HG03521 (cell line): ENCODE data around the gene SLC25A10.
"Not testable (repeated sequence)": the region's sequence is repeated elsewhere in the genome, so short reads cannot be mapped to it uniquely, and the experiment has no call there.

Source experiments
- ATAC-seq: cut with Tn5 transposase; IDR thresholded peaks from one replicate; pipeline ENCODE4 v1.9.1; 2021; ENCODE audit warnings: mild to moderate bottlenecking, moderate library complexity; ENCODE audit not compliant: unreplicated experiment

Gene SLC25A10, protein sequence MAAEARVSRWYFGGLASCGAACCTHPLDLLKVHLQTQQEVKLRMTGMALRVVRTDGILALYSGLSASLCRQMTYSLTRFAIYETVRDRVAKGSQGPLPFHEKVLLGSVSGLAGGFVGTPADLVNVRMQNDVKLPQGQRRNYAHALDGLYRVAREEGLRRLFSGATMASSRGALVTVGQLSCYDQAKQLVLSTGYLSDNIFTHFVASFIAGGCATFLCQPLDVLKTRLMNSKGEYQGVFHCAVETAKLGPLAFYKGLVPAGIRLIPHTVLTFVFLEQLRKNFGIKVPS

DNA sequence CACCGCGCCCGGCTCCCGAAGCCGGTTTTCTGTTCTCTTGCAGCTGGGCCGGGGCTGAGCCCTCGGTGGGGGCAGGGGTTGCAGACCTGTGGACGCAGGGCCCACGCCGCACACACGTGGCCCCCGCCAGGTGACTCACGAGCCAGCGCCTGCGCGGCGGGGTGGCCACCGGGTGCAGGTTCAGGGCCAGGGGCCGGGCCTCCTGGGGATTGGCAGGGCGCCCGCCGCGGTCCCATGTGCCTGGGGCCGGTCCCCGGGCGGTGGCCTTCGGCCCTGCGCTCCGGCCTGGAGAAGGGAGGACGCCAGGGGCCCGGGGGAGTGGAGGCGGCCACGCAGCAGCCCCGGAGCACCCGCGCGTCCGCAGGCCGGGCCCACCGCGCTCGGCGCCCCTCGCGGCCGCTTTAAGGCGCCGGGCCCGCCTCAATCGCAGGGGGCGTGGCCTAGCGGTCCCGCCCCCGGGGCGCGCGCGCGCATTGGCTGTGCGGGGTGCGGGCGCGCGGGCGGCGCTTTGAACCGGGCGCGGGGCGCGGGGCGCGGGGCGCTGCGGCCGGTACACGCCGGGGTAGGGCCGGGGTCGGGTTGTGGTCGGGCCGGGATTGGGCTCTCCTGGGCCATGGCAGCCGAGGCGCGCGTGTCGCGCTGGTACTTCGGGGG lies at the start of gene SLC25A10:
Gene SLC25A10 (plus strand): TSS at position 471 of the 654 bp plus-strand sequence. CDS start 143 bp downstream, at position 614.
- peak; percentile 68 for ATAC-seq

DNA sequence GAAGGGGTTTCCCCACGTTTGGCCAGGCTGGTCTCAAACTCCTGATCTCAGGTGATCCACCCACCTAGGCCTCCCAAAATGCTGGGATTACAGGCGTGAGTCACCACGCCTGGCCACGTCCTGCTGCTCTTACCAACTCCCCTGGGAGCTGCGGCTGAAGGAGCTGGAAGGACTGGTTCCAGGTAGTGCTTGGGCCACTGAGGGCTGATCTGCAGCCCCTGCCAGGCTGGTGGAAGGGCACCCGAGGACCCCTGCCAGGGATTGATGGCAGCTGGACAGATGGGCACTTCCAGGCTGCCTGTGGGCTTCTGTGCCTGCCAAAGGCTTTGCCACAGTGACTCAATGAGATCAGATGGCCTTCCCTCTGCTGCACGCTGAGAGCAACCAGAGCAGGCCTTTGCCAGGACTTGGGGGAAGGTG lies 48.0 kb upstream of the SLC25A10 start:
- ATAC-seq: no peak

- no peak for ATAC-seq
Measured at GRCh38 chr17:81665205-81666091, 46.6 kb upstream of the SLC25A10 start.

DNA sequence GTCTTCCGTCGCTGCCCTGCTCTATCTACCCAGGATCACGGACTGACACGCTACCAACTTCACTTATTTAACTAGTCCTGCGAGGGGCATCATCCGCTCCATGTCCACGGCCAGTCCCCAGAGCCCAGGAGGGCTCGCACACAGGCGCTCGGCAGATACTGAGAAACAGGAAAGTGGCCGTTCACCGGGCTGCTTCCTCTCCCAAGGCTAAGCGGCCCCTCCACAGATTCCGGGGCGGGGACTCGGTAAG lies 46.1 kb upstream of the SLC25A10 start:
- no peak for ATAC-seq

DNA sequence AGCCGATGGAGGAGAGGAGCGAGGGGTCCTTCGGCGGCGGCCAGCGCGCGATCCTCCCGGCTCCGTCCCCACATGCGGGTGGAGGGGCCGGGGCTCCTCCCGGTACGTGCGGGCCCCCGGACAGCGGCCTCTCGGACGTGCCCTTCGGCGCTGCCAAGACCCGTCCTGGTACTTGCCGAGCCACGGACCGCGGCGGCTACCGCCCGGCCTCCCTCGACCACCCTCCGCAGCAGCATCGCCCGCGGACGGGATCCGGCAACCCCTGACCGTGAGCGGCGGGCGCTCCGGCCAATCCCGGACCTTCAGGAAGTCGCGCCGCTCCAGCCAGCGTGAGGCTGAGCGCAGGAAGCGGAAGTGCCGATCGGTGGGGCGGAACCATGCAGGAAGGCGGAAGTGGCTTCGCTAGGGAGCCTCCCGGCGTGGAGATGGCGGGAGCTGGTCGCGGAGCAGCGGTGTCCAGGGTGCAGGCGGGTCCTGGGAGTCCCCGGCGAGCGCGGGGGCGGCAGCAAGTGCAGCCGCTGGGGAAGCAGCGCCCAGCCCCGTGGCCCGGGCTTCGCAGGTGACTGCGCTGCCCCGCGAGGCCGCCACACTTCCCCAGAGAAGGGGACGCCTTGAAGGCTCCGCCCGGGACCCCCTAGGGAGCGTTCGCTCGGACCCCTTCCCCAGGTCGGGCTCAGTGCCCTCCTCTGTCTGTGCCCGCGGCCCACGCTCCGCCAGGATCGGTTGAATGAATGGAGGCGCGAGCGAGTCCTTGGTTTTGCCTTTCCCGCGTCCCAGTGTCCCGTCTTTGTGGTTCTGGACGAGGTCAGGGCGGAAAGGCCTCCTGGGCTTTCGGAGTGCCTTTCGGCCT lies 45.5 kb upstream of the SLC25A10 start, which contains the start of the genes CCDC137 and OXLD1:
Gene CCDC137 (plus strand): TSS at position 396 of the 850 bp plus-strand sequence. CDS start 30 bp downstream, at position 426.
Gene OXLD1 (minus strand): TSS at position 264 of the 850 bp plus-strand sequence. CDS start 28 bp downstream, at position 236.
- ATAC-seq: peak; percentile 92

GRCh38 chr17:81667754-81668153 lies 44.3 kb upstream of the SLC25A10 start:
- no peak for ATAC-seq

DNA sequence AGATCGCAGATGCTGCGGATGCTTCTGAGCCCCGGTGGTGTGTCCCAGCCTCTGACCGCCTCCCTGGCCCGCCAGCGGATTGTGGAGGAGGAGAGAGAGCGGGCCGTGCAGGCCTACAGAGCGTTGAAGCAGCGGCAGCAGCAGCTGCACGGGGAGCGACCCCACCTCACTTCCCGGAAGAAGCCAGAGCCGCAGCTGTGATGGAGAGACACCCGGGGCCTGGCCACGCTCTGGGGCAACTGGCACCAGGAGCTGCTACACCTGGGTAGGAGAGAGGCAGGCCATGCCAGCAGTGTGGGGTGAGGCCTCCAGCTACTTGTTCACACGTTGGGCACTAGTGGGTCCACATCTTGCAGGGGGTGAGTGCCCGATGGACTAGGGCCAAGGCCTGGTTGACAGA lies 39.6 kb upstream of the SLC25A10 start:
- ATAC-seq: no peak

- no peak for ATAC-seq
Measured at GRCh38 chr17:81672954-81673353, 39.1 kb upstream of the SLC25A10 start.

GRCh38 chr17:81673561-81674258 lies 38.4 kb upstream of the SLC25A10 start:
- no peak for ATAC-seq

- not testable (repeated sequence) for ATAC-seq
Measured at GRCh38 chr17:81675515-81676221, 36.4 kb upstream of the SLC25A10 start.

DNA sequence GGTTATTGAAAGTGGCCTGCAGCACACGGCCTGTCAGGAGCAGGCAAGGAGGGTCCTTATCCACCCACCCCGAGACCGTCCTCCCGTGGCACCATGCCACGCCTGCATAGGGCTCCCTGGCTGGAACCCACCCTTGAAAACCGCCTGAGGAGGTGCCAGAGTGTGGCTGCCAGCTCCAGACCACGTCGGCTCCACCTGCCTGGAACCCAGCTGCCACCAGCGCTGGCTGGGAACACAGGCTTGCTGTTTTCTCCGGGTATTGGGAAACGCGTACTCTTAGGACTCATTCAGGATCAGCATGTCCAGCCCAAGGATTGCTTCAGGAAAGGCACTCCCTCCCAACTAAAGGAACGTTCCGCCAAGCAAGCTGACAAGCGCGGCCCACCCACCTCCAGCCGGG lies 35.2 kb upstream of the SLC25A10 start:
- ATAC-seq: no peak

DNA sequence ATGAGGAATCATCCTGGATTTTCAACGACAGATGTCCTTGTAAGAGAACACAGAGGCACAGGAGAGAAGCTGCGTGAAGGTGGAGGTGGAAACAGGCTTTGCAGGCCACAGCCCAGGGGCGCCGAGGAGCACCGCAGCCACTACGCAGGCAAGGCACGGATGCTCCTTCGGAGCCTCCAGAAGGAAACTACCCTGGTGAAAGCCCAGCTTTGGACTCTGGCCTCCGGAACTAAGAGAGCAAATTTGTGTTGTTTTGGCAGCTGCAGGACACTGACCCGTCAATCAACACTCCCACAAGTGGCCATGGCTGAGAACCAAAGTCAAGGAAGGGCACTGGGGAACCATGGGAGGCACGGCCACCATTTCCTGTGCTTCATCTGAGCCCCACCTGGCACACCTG lies 31.9 kb upstream of the SLC25A10 start:
- ATAC-seq: no peak

DNA sequence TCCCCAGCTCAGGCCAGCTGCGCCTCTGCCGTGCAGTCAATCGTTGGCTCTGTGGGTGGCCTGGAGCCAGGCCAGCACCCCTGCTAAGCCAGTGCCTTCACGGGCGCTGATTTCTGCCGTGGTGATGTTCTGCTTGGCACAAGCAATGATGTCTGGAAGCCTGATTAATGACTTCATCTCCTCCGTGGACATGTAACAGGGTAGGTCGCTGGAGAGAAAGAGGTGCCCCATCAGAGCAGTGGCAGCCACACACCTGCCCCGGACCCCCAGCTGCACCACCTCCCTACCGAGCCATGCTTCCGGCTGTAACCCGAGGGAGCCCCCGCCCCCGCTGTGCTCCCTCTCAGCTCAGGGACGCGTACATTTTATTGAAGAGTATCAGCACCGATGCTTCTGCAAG lies 30.4 kb upstream of the SLC25A10 start:
- ATAC-seq: no peak

GRCh38 chr17:81682565-81683207 lies 29.4 kb upstream of the SLC25A10 start:
- ATAC-seq: no peak

- no peak for ATAC-seq
Measured at GRCh38 chr17:81683208-81683583, 28.9 kb upstream of the SLC25A10 start.

GRCh38 chr17:81683584-81684441 lies 28.3 kb upstream of the SLC25A10 start, which contains the start of the genes ARL16 and HGS:
Gene ARL16, minus strand, starts transcription at chr17:81683797. Its CDS starts 44 bp downstream, at chr17:81683753.
Gene HGS, plus strand, starts transcription at chr17:81684011. Its CDS starts 56 bp downstream, at chr17:81684067.
- ATAC-seq: peak; percentile 93

- no peak for ATAC-seq
Measured at GRCh38 chr17:81684442-81684911, 27.6 kb upstream of the SLC25A10 start.

GRCh38 chr17:81685108-81685507 lies 27.0 kb upstream of the SLC25A10 start:
- ATAC-seq: no peak
